NCI-H69 (cell line): ENCODE results near the gene COQ3.
A peak's percentile ranks its signal among the peaks of the same experiment; 100 is the strongest.

ENCODE experiments used
- DNase-seq: peaks from one replicate; lab custom pipeline; 2025; lab: John Stamatoyannopoulos, UW

Gene COQ3, protein sequence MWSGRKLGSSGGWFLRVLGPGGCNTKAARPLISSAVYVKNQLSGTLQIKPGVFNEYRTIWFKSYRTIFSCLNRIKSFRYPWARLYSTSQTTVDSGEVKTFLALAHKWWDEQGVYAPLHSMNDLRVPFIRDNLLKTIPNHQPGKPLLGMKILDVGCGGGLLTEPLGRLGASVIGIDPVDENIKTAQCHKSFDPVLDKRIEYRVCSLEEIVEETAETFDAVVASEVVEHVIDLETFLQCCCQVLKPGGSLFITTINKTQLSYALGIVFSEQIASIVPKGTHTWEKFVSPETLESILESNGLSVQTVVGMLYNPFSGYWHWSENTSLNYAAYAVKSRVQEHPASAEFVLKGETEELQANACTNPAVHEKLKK

DNA sequence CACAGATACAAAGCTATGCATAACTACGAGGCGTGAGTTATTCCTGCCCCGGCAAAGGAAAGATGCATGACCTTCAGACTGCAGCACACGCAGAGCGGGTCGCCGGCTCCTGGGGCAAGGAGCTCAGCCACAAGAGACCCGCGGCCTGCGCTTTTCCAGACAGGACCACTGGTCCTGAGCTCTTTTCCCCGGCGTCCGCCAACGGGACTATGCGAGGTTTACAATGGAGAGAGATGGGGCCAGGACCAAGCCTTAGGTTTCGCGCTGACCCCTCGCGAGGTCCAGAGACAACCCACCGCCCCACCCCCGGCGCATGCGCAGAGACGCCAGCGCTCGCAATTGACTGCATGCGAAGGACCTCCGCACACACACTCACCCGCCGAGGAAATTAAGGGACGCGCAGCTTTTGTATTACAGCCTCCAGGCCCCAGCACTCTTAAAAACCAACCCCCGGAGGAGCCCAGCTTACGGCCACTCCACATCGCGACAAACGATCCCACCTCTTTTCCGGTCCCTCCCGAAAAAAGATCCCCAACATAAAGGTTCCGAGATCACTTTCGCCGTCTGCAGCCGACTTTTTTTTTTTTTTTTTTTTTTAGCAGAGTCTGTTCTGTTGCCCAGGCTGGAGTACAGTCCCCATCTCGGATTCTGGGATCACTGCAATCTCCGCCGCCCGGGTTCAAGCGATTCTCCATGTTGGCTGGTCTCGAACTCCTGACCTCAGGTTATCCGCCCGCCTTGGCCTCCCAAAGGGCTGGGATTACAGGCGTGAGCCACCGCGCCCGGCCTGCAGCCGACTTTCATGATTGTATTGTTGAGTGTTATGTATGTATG lies at the start of gene COQ3:
Gene COQ3 (minus strand): TSS at position 498 of the 834 bp plus-strand sequence. CDS start 16 bp downstream, at position 482.
- peak; percentile 92 for DNase-seq

DNA sequence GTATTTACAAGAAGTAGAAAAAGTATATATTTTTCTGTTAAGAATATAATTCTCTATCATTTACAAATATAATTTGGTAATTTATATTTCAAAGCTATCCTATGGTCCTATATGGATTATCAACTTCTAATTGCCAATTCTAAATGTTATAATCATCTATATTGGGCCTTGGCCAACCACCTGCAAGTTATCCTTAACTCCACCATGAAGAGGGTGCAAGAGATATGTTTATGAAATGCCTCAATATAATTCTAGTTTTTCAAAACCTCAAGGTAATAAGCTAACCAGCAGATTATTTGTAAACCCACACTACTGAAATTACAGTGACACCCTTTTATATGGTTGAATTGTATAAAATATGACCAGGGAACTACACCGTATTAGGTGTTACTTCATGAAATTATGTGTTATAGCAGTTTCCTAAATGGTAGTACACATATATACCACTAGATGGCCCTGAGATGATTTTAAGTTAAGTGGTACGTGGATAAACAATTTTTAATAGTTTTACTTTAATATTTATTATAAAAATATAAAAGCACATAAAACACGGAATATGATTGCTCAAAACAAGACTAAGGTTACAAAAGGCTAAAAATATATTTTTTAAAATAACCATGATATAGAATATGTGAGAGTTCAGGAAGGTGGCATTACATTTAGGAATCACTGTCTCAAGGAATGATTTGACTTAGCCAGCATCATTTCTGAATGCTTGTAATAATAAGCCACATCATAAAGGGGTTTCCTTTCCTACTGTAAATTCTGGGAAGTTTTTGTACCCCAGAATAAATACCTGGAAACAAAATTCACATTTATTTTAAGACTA lies 40.9 kb upstream of the COQ3 start:
- DNase-seq, result peak; percentile 29

DNA sequence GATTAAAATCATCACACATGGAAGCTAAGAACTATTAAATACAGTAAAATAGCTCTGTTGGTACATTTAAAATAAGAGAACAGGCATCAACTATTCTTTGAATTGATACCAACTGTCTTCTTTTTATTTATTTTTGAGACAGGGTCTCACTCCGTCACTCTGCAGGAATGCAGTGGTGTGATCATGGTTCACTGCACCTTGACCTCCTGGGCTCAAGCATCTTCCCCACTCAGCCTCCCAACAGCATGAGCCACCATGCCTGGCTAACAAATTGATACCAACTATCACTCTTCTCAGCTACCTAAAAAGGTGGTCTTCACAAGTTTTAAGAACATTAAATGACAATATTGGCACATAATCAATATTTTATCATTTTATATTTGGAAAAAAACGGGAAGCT lies 38.9 kb upstream of the COQ3 start:
- no peak for DNase-seq

DNA sequence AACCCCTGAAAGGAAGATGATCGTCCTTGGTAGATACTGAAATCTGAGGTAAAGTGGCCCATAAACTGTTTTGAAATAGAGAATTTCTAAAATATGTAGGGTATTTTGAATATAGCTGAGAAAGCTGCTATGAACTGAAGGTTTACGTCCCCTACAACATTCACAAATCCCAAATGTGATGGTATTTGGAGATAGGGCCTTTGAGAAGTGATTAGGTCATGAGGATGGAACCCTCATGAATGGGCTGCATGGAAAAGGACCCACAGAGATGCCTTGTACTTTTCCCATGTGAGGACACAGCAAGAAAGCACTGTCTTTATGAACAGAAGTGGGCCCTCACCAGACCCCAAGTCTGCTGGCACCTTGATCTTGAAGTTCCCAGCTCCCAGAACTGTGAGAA lies 37.9 kb upstream of the COQ3 start:
- DNase-seq, result no peak

- no peak for DNase-seq
Measured at GRCh38 chr6:99427988-99428387, 34.0 kb upstream of the COQ3 start.

DNA sequence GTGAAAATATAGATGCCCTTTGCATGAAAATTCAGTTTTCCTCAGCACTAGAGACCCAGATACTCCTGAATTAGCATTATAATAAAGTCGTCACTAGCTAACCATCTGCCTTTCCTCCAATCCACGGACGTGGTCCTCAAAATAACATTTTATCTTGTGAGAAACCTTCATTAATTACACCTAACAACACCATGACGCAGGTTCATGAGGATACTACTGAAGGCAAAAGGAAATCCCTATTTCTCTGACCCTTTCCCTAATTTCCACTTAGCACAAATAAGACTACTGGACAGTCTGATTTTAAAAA lies 32.4 kb upstream of the COQ3 start:
- no peak for DNase-seq

DNA sequence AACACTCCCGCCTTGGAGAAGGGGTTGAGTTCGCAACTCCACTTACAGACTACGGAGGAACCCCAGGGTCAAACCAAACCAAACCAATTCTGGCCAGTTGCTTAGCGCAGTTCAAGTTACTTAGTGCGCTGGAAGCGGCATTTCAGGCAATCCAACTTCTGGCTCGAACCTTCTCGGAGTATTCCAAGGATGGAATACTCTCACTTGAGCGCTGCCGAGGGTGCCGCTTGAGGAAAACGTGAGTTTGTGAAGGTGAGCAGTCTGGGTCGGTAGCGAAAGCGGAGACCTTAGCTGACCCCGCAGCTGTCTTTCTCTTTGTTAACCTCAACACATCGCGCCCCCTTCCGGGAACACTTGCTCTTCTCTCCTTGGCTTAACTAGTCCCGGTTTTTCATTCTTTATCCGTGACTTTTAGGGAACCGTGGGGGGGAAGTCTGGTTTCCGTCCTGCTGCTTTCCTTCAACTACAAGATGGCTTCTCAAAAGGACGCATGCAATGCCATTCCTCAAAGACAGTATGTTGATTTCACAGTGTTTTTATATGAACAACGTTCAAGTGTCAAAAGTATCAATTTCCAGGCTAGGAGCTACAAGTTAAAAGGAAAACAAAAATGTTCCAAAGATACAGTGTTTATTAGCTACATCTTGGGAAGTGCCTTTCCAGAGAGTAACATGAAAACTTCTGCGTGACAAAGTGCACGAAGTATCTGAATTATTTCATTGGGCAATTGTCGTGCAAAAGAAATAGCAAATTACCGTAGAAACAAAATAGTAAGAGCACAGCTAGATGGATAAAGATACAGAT lies 31.9 kb upstream of the COQ3 start:
- DNase-seq, result peak; percentile 97

DNA sequence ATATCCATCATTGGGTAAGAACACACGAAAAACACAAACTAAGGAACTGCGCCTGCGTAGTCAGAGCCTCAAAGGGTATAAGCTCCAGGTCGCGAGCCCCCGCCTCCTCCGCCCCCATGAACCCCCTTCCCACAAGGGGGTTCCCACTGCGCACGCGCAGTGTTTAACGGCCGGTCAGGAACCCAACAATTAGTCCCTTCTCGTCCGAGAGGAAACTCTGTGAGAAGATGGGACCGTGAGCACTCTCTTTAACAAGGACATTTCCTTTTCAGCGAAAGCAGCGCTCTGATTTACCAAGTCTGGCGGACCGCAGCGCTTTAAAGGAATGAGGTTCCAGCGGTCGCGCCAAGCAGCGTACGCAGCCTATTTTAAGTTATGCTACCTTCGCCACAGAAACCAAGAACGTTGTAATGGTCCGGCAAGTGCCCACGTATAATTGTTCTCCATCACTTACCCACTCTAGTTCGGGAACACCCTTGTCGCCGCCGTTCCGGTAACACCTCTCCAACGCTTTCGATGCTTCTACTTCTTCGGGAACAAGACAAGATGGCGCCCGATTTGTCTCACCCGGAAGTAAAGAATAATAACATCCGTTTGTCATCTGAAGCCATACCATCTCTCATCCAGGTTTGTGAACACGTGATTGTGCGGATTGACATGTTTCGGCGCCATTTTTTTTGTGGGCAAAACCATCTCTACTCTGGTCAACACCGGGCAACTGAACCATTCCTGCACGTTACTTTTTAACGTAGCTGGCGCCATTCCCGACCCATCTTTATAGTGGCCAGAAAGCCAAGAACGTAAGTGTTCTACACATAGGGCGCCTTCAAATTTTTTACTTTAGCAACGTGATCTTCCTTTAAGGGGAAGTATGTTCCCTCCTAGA lies 31.0 kb upstream of the COQ3 start, which contains the start of gene PNISR:
Gene PNISR (minus strand): TSS at position 548 of the 886 bp plus-strand sequence. CDS start 10,649 bp downstream, outside the sequence.
- DNase-seq, result peak; percentile 99

DNA sequence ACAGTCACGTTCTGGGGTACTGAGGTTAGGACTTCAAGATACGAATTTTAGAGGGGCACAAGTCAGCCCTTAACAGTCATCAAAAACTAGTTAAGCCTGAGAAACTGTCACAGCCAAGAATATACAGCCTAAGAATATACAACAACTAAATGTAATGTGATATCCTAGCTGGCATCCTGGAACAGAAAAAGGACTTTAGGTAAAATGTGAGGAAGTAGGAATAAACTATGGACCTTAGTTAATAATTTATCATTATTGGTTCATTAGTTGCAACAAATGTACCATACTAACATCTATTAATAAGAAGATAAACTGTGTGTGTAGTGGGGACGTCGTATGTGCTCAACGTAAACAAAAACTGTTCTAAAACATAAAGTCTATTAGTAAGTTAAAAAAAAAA lies 30.0 kb upstream of the COQ3 start:
- DNase-seq, result no peak

GRCh38 chr6:99422912-99423311 lies 28.9 kb upstream of the COQ3 start:
- no peak for DNase-seq

- no peak for DNase-seq
Measured at GRCh38 chr6:99416892-99417767, 23.1 kb upstream of the COQ3 start.

- no peak for DNase-seq
Measured at GRCh38 chr6:99416226-99416625, 22.2 kb upstream of the COQ3 start.

DNA sequence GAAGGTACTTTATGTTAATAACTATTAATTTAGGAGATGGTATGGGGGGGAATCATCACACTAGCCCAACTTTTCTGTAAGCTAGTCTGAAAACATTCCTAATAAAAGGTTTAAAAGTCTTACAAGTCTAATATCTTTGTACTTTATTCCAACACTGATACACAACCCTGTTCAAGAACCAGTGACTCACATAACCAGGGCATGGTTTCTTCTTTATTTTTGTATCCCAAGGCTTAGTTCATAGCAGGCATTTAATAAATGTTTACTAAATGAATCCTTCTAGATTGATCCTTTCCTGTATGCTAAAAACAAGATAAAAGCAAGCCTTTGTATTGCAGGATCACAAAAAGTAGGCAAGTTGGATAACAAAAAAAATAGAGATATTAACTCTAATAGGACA lies 21.5 kb upstream of the COQ3 start:
- DNase-seq, result no peak

DNA sequence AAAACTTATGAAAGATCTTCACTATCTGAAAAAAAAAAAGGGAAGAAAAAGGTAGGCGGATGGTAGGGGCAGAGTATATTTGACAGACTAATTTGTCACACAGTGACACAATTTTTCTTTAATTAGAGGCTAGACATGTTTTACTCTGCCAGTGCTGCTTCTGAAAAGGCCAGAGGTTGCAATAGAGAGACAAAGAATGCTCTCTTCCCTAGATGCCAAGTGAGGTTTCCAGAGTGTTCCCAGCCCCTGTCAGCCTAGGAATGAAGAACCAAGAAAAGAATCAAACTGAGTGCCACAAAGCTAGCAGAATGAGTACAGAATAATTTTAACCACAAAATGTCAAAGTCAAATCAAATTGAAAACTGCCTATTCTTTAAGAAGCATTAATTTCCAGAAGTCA lies 18.1 kb upstream of the COQ3 start:
- no peak for DNase-seq

DNA sequence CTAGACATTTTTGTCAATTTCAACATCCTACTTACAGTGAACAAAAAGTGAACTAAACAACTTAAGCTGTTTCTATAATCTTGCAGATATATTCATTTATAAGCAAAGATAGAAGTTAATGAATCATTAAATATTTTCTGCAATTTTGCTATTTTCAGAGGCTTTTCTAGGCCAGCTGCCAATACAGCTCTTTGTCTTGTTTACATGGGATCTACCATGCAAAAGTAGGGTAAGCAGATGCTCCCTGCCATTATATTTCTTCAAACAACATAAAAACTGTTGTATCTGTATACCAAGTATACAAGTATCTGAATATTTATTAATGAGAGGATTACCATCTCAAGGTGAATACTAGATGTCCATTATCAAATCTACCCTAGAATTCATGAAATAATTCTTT lies 15.7 kb upstream of the COQ3 start:
- DNase-seq, result no peak

- no peak for DNase-seq
Measured at GRCh38 chr6:99407076-99407475, 13.1 kb upstream of the COQ3 start.

DNA sequence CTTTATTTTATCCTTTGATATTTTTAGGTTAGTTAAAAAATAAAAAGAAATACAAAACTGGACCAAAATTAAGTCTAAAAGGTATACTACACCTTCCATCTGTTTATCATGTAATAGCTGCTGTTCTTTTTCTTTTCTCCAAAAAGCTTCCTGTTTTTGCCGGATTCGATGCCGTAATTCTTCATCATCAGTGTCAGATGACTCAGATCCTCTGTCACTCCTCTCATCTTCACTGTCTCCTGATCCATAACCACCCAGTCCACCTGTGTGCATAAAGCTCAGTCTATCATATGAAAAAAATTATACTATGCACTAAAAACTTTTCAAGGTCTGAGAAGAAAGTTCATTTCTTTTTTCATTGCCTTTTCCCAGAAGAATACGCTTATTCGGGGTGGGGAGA lies 8.5 kb upstream of the COQ3 start:
- DNase-seq, result no peak

GRCh38 chr6:99397287-99397686 lies 3.3 kb upstream of the COQ3 start:
- no peak for DNase-seq

GRCh38 chr6:99393366-99393697 lies 663 bp downstream of the COQ3 start:
- DNase-seq, result no peak

DNA sequence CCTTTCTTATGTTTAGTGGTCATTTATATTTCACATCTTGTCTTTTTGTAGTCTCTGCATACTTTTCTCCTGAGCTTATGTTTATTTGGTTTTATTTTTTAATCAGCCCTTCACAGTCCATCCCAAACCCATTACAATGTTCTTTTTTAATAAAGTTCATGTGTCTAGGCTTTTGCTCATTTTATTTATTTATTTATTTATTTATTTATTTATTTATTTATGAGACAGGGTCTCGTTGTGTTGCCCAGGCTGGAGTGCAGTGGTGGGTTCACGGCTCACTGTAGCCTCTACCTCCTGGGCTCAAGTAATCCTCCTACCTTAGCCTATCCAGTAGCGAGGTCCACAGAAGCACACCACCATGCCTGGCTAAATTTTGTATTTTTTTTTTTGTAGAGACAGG lies 3.1 kb downstream of the COQ3 start:
- DNase-seq, result no peak
